Activated CD8-positive, alpha-beta T cell treated with anti-CD3 and anti-CD28 coated beads for 36 hours (primary cell): ENCODE data around the gene RAB7B. TPM values are rescaled to one million over a fixed set of nuclear protein-coding genes. Genes with fewer than 3 reads are reported as not detected.

Source experiments
- ATAC-seq: fragments of 200-7000 bp; cut with Tn5 transposase; one replicate; pipeline ENCODE4 v1.10.0; 2021; ENCODE audit warnings: mild to moderate bottlenecking, moderate library complexity
- CTCF ChIA-PET: fragments of 350-600 bp; sonication (Branson Sonifier 250); formaldehyde crosslinking; loops from one replicate; lab custom pipeline; 2021; ENCODE audit warnings: antibody characterized with exemption; lab: Charles Lee
- POLR2A ChIA-PET: fragments of 350-600 bp; sonication (Branson Sonifier 250); formaldehyde crosslinking; loops from one replicate; lab custom pipeline; 2021; ENCODE audit warnings: antibody characterized with exemption; lab: Charles Lee
- DNase-seq: peaks from one replicate; pipeline ENCODE4 v3.0.0-alpha.2; 2020
- H3K27ac Mint-ChIP-seq: one replicate; pipeline ENCODE4 v1.8.0; 2021; ENCODE audit warnings: mild to moderate bottlenecking, mixed read lengths
- H3K27me3 Mint-ChIP-seq: one replicate; pipeline ENCODE4 v1.8.0; 2021; ENCODE audit warnings: mixed read lengths
- H3K36me3 Mint-ChIP-seq: one replicate; pipeline ENCODE4 v1.8.0; 2021; ENCODE audit warnings: low read depth, mixed read lengths
- H3K4me1 Mint-ChIP-seq: one replicate; pipeline ENCODE4 v1.8.0; 2021; ENCODE audit warnings: low read depth, mixed read lengths
- H3K4me3 Mint-ChIP-seq: one replicate; pipeline ENCODE4 v1.8.0; 2021; ENCODE audit warnings: mild to moderate bottlenecking, moderate library complexity, mixed read lengths
- H3K9me3 Mint-ChIP-seq: one replicate; pipeline ENCODE4 v1.8.0; 2021; ENCODE audit warnings: mixed read lengths
- CTCF ChIP-seq: fragments of 200-600 bp; IDR thresholded peaks from one replicate; pipeline ENCODE4 v1.8.0; 2022; ENCODE audit warnings: antibody characterized with exemption, mild to moderate bottlenecking
- intact Hi-C: fragments of 100-400 bp; cut with micrococcal nuclease; formaldehyde crosslinking; loops from one replicate; pipeline ENCODE4 v1.10.0; 2022
- total RNA-seq, 2 experiments: library from RNA; stranded (reverse); gene quantifications; one replicate each; pipeline ENCODE4 v1.2.3, GENCODE V29; 2021

The RAB7B gene
- total RNA-seq, 2 experiments from 2014 or later, result not detected

GRCh38 chr1:206025283-206025820 is 22.2 kb upstream of the RAB7B start:
- no peak for TF ChIP-seq CTCF
- no peaks in the 10 kb centered on the region for H3K9me3 Mint-ChIP-seq
- DNase-seq, result no peak
- ChIA-PET POLR2A (interaction anchor here (0.7 kb wide), 1 partner anchor 103 kb away, joined by 3 read pairs; no protein-coding TSS in a partner anchor), CTCF (interaction anchor here (1.0 to 1.8 kb wide), 6 partner anchors 14 to 107 kb away, joined by 3 to 7 read pairs (median 4); no protein-coding TSS in a partner anchor)
- H3K4me3 Mint-ChIP-seq, result no peak overlapping the region
- intact Hi-C loops, result no loop called here
- H3K36me3 Mint-ChIP-seq, result no peaks in the 10 kb centered on the region
- peaks cover 5% of the 10 kb centered on the region for H3K4me1 Mint-ChIP-seq
- H3K27me3 Mint-ChIP-seq, result peaks cover 17% of the 10 kb centered on the region
- no peak overlapping the region for H3K27ac Mint-ChIP-seq
- ATAC-seq, result no peak

GRCh38 chr1:206023695-206024094 is 20.5 kb upstream of the RAB7B start, which contains the start of gene CTSE:
Gene CTSE (minus strand): TSS chr1:206023895. CDS start chr1:206023791, 104 bp downstream.
- Mint-ChIP-seq H3K4me1 (peaks cover 5% of the 10 kb centered on the region), H3K4me3 (no peak within 1 kb of the TSS), H3K9me3 (no peaks in the 10 kb centered on the region), H3K27ac (no peak within 1 kb of the TSS), H3K36me3 (no peaks in the 10 kb centered on the region), H3K27me3 (peaks cover 15% of the 10 kb centered on the region)
- no peak for TF ChIP-seq CTCF
- ATAC-seq, result no peak
- DNase-seq, result no peak
- intact Hi-C loops, result no loop called here
- ChIA-PET POLR2A (no interaction called here), CTCF (interaction anchor here (1.5 kb wide), 1 partner anchor 83 kb away, joined by 5 read pairs; no protein-coding TSS in a partner anchor)

GRCh38 chr1:206022766-206023165 is 19.6 kb upstream of the RAB7B start:
- CTCF ChIA-PET, result no interaction called here
- POLR2A ChIA-PET, result no interaction called here
- intact Hi-C loops, result no loop called here
- Mint-ChIP-seq H3K9me3 (no peaks in the 10 kb centered on the region), H3K27me3 (peaks cover 15% of the 10 kb centered on the region), H3K27ac (no peak overlapping the region), H3K4me1 (peaks cover 5% of the 10 kb centered on the region), H3K4me3 (no peak overlapping the region), H3K36me3 (no peaks in the 10 kb centered on the region)
- no peak for TF ChIP-seq CTCF
- DNase-seq, result no peak
- no peak for ATAC-seq

GRCh38 chr1:206021626-206022365 is 18.6 kb upstream of the RAB7B start:
- Mint-ChIP-seq H3K36me3 (no peaks in the 10 kb centered on the region), H3K27ac (no peak overlapping the region), H3K9me3 (no peaks in the 10 kb centered on the region), H3K4me3 (no peak overlapping the region), H3K27me3 (peaks cover 12% of the 10 kb centered on the region), H3K4me1 (peaks cover 5% of the 10 kb centered on the region)
- intact Hi-C loops, result no loop called here
- ATAC-seq (no peak), DNase-seq (no peak)
- ChIA-PET POLR2A (no interaction called here), CTCF (interaction anchor here (0.9 kb wide), 1 partner anchor 9 kb away, joined by 4 read pairs; no protein-coding TSS in a partner anchor)
- TF ChIP-seq CTCF, result no peak
